ENCODE measurements around the gene PDE6G. TPM values are rescaled to one million over a fixed set of nuclear protein-coding genes. Genes with fewer than 3 reads are reported as not detected.

PDE6G gene
- total and polyA plus RNA-seq, 2 of the 8 experiments (the other 6 are each of a cell fraction or from before 2014, with no cell fraction given) = 5.8 to 12.9 TPM

GRCh38 chr17:81608605-81609004 is 47.7 kb downstream of the PDE6G start (continued):
- TF ChIP-seq RAD21 (IDR thresholded peaks at IDR 0.05 in 1 of 2, conservative IDR thresholded peaks at IDR 0.05 in 1 of 2; ENCODE audit: low read depth in 2 of 2, low read length in 2 of 2) (no peak), TAF1 (IDR thresholded peaks at IDR 0.05; ENCODE audit: low read depth, low read length) (no peak), TEAD4 (IDR thresholded peaks at IDR 0.05; ENCODE audit: low read depth, low read length) (no peak), SAP30 (IDR thresholded peaks at IDR 0.05; ENCODE audit: insufficient read depth, insufficient replicate concordance, low read length) (no peak)

All from H1 (cell line).